ENCODE data around the gene CALML6. TPM values are rescaled to one million over a fixed set of nuclear protein-coding genes. Genes with fewer than 3 reads are reported as not detected.

Gene CALML6
- polyA plus RNA-seq, 3 donors: 0.24 TPM; not detected in 2

GRCh38 chr1:1946540-1946939, 31.5 kb downstream of the CALML6 start:
- H3K27ac Mint-ChIP-seq: no peak overlapping the region

GRCh38 chr1:1947493-1947892, 32.4 kb downstream of the CALML6 start:
- peaks cover 4 to 15% (median 12%) of the 10 kb centered on the region in 3 donors for H3K27me3 Mint-ChIP-seq (ENCODE audit: low read depth in 3 of 3)
- no peaks in the 10 kb centered on the region for H4K20me1 ChIP-seq (ENCODE audit: insufficient read depth, low read length)
- no peak for DNase-seq
- H3K27me3 ChIP-seq (ENCODE audit: control insufficient read depth in 2 of 2, insufficient read depth in 2 of 2, low read length in 2 of 2): peaks cover 0 to 4% of the 10 kb centered on the region in 2 donors
- H3K79me2 ChIP-seq (ENCODE audit: insufficient read depth, low read length): no peaks in the 10 kb centered on the region
- peaks cover 6 to 12% of the 10 kb centered on the region in 2 donors for H3K9me3 ChIP-seq (replicated peaks in 1 of 2; ENCODE audit: control insufficient read depth in 1 of 2, insufficient read depth in 1 of 2, low read length in 2 of 2)
- 86% methylated on average over 14 of the region's 14 CpGs for WGBS (ENCODE audit: insufficient coverage)
- H3K36me3 ChIP-seq (replicated peaks in 1 of 2; ENCODE audit: control insufficient read depth in 1 of 2, insufficient read depth in 2 of 2, low read length in 2 of 2): no peaks in the 10 kb centered on the region
- H3K4me2 ChIP-seq (replicated peaks; ENCODE audit: extremely low read depth, low read length, poor library complexity, severe bottlenecking): no peak overlapping the region
- TF ChIP-seq CTCF (IDR thresholded peaks at IDR 0.05): no peak
- H3K4me1 Mint-ChIP-seq: peaks cover 6% of the 10 kb centered on the region
- intact Hi-C loops (cut with micrococcal nuclease): no loop called here
- H3K36me3 Mint-ChIP-seq: no peaks in the 10 kb centered on the region
- H3K4me1 ChIP-seq (ENCODE audit: control insufficient read depth in 1 of 2, insufficient read depth in 2 of 2, low read length in 2 of 2): peaks cover 6% of the 10 kb centered on the region in 2 donors
- no peak overlapping the region for H3K27ac ChIP-seq (ENCODE audit: low read depth in 1 of 2, low read length in 2 of 2)
- H3K4me3 ChIP-seq (replicated peaks in 1 of 3; ENCODE audit: low read depth in 2 of 3, low read length in 3 of 3): no peak overlapping the region
- H3K9me3 Mint-ChIP-seq: peaks cover 3 to 18% (median 9%) of the 10 kb centered on the region in 7 donors
- H2AFZ ChIP-seq (ENCODE audit: insufficient read depth, low read depth, low read length, poor library complexity, severe bottlenecking): no peak overlapping the region
- H3K4me3 Mint-ChIP-seq: no peak overlapping the region
- H3K27ac Mint-ChIP-seq: no peak overlapping the region
- H3K9ac ChIP-seq (ENCODE audit: insufficient read depth, low read length, poor library complexity, severe bottlenecking): no peak overlapping the region

More at GRCh38 chr1:1946540-1946939, 31.5 kb downstream of the CALML6 start:
- Histone ChIP-seq H3K27me3 (ENCODE audit: control insufficient read depth in 2 of 2, insufficient read depth in 2 of 2, low read length in 2 of 2) (peaks cover 0 to 3% of the 10 kb centered on the region in 2 donors), H2AFZ (ENCODE audit: insufficient read depth, low read depth, low read length, poor library complexity, severe bottlenecking) (no peak overlapping the region), H4K20me1 (ENCODE audit: insufficient read depth, low read length) (no peaks in the 10 kb centered on the region), H3K27ac (ENCODE audit: low read depth in 1 of 2, low read length in 2 of 2) (no peak overlapping the region), H3K79me2 (ENCODE audit: insufficient read depth, low read length) (no peaks in the 10 kb centered on the region), H3K4me1 (ENCODE audit: control insufficient read depth in 1 of 2, insufficient read depth in 2 of 2, low read length in 2 of 2) (peaks cover 6% of the 10 kb centered on the region in 2 donors), H3K9me3 (replicated peaks in 1 of 2; ENCODE audit: control insufficient read depth in 1 of 2, insufficient read depth in 1 of 2, low read length in 2 of 2) (peaks cover 6 to 10% of the 10 kb centered on the region in 2 donors), H3K9ac (ENCODE audit: insufficient read depth, low read length, poor library complexity, severe bottlenecking) (no peak overlapping the region), H3K4me3 (replicated peaks in 1 of 3; ENCODE audit: low read depth in 2 of 3, low read length in 3 of 3) (no peak overlapping the region), H3K4me2 (replicated peaks; ENCODE audit: extremely low read depth, low read length, poor library complexity, severe bottlenecking) (no peak overlapping the region), H3K36me3 (replicated peaks in 1 of 2; ENCODE audit: control insufficient read depth in 1 of 2, insufficient read depth in 2 of 2, low read length in 2 of 2) (no peaks in the 10 kb centered on the region)
- intact Hi-C loops (cut with micrococcal nuclease): no loop called here
- peaks cover 4 to 15% (median 12%) of the 10 kb centered on the region in 3 donors for H3K27me3 Mint-ChIP-seq (ENCODE audit: low read depth in 3 of 3)
- DNase-seq: no peak
- no peaks in the 10 kb centered on the region for H3K36me3 Mint-ChIP-seq
- TF ChIP-seq CTCF (IDR thresholded peaks at IDR 0.05): no peak
- WGBS (ENCODE audit: insufficient coverage): 89% methylated on average over 10 of the region's 11 CpGs
- no peak overlapping the region for H3K4me3 Mint-ChIP-seq
- peaks cover 3 to 18% (median 9%) of the 10 kb centered on the region in 7 donors for H3K9me3 Mint-ChIP-seq
- H3K4me1 Mint-ChIP-seq: peaks cover 6% of the 10 kb centered on the region

Data from CD14-positive monocyte (primary cell).